ENCODE measurements around the gene CCL17.

- no peak for TF ChIP-seq CTCF (IDR thresholded peaks at IDR 0.05)
- no peak for TF ChIP-seq POLR2A (IDR thresholded peaks at IDR 0.05)
- no peak for TF ChIP-seq EP300 (IDR thresholded peaks at IDR 0.05)
Observed at GRCh38 chr16:57407521-57408353, 3.2 kb downstream of the CCL17 start.

Data from ovary (tissue), 3 donors.